A549 treated with DMSO at 1 μM for 4 hours (cell line): Measurements from ENCODE around the gene ZMYM2. TPM values are rescaled to one million over a fixed set of nuclear protein-coding genes. Genes with fewer than 3 reads are reported as not detected.

Experiments used
- total RNA-seq: library from RNA; stranded (reverse); fragments of 200-300 nt; extraction: Qiagen RNA extraction; gene quantifications from 5 replicates; pipeline ENCODE4 v1.2.3, GENCODE V29; 2022; ENCODE audit warnings: low read depth

The ZMYM2 gene
- total RNA-seq = 17.7 to 25.7 TPM (median 23.0 TPM) in 5 replicates

GRCh38 chr13:19958155-19959111, at the start of gene ZMYM2:
Gene ZMYM2, plus strand, starts transcription at chr13:19958727. Its CDS starts 34,346 bp downstream, at chr13:19993073.

Other genes with a start within 250 kb of the ZMYM2 start
- 40.0 to 54.1 TPM (median 44.5 TPM) in 5 replicates for gene PSPC1, start 175.8 kb upstream of the ZMYM2 start, total RNA-seq
- gene ZMYM5, start 95.1 kb upstream of the ZMYM2 start, total RNA-seq = 5.9 to 7.0 TPM (median 6.5 TPM) in 5 replicates
- gene GJA3, start 202.3 kb downstream of the ZMYM2 start, total RNA-seq = 0.93 to 1.2 TPM (median 1.1 TPM) in 5 replicates
- 0.85 to 1.2 TPM (median 1.1 TPM) in 5 replicates for gene GJB2, start 234.2 kb downstream of the ZMYM2 start, total RNA-seq